A673 (cell line): ENCODE measurements around the gene YEATS2. TPM values are rescaled to one million over a fixed set of nuclear protein-coding genes. Genes with fewer than 3 reads are reported as not detected.

Source experiments
- Bru-seq: library from RNA; stranded (reverse); fragments of 400-500 nt; gene quantifications from one replicate; lab custom pipeline; 2021; lab: Mats Ljungman, UMichigan
- BruChase-seq, 2 experiments: library from RNA; stranded (reverse); fragments of 400-500 nt; gene quantifications; one replicate each; lab custom pipeline; 2021; lab: Mats Ljungman, UMichigan
- BruUV-seq: library from RNA; stranded (reverse); fragments of 400-500 nt; replicated peaks from 2 replicates; lab custom pipeline; 2021; lab: Mats Ljungman, UMichigan
- CTCF ChIA-PET: fragments of 300-600 bp; sonication (Branson Sonifier 250); formaldehyde crosslinking; loops from one replicate; lab custom pipeline; 2022; ENCODE audit warnings: antibody characterized with exemption; lab: Charles Lee
- POLR2A ChIA-PET: fragments of 300-600 bp; sonication (Branson Sonifier 250); formaldehyde crosslinking; loops from one replicate; lab custom pipeline; 2022; ENCODE audit warnings: antibody characterized with exemption; ENCODE audit not compliant: low non-redundant PET; lab: Charles Lee
- DNase-seq: peaks from one replicate; pipeline ENCODE4 v3.0.0-alpha.2; 2015; ENCODE audit warnings: low spot score
- H3K27ac ChIP-seq: fragments of 200-600 bp; sonication (generic); 2 replicates; pipeline ENCODE4 v1.5.1; 2016; ENCODE audit warnings: mixed run types, low read depth, mild to moderate bottlenecking, mixed read lengths, antibody characterized with exemption, low read length; ENCODE audit not compliant: poor library complexity, severe bottlenecking
- H3K27me3 ChIP-seq: fragments of 200-600 bp; sonication (generic); replicated peaks from 2 replicates; pipeline ENCODE4 v1.6.1; 2017; ENCODE audit warnings: mixed run types, low read depth, mild to moderate bottlenecking, mixed read lengths, antibody characterized with exemption, low read length; ENCODE audit not compliant: insufficient read depth, poor library complexity
- H3K36me3 ChIP-seq: fragments of 200-600 bp; sonication (generic); 2 replicates; pipeline ENCODE4 v1.6.1; 2016; ENCODE audit warnings: mixed run types, mild to moderate bottlenecking, mixed read lengths, antibody characterized with exemption, low read length; ENCODE audit not compliant: insufficient read depth, poor library complexity, severe bottlenecking
- H3K4me1 ChIP-seq: fragments of 200-600 bp; sonication (generic); 2 replicates; pipeline ENCODE4 v1.6.1; 2017; ENCODE audit warnings: mixed run types, mild to moderate bottlenecking, mixed read lengths, antibody characterized with exemption, low read length; ENCODE audit not compliant: insufficient read depth, poor library complexity, severe bottlenecking
- H3K4me3 ChIP-seq: fragments of 200-600 bp; sonication (generic); 2 replicates; pipeline ENCODE4 v1.5.1; 2016; ENCODE audit warnings: low read depth, mixed run types, mild to moderate bottlenecking, mixed read lengths, low read length; ENCODE audit not compliant: poor library complexity, severe bottlenecking
- H3K9me3 ChIP-seq: fragments of 200-600 bp; sonication (generic); 2 replicates; pipeline ENCODE4 v1.6.1; 2016; ENCODE audit warnings: mixed run types, low read depth, mild to moderate bottlenecking, mixed read lengths, antibody characterized with exemption, low read length; ENCODE audit not compliant: poor library complexity, severe bottlenecking
- CTCF ChIP-seq: fragments of 300-800, 200-600 bp; sonication (generic); conservative IDR thresholded peaks from 2 replicates; pipeline ENCODE4 v1.5.1; 2017; ENCODE audit warnings: low read depth, mild to moderate bottlenecking, antibody characterized with exemption, low read length, moderate library complexity, mixed read lengths
- EZH2 ChIP-seq: fragments of 200-600 bp; sonication (generic); IDR thresholded peaks from 2 replicates; pipeline ENCODE4 v1.6.1; 2017; ENCODE audit warnings: borderline replicate concordance, low read depth, mild to moderate bottlenecking, mixed read lengths, antibody characterized with exemption, low read length; ENCODE audit not compliant: poor library complexity, severe bottlenecking
- intact Hi-C: fragments of 100-400 bp; cut with micrococcal nuclease; formaldehyde crosslinking; loops from one replicate; pipeline ENCODE4 v1.10.0; 2022; ENCODE audit not compliant: unreplicated experiment
- long read RNA-seq: library from polyadenylated mRNA; stranded (forward); transcript quantifications from one replicate; pipeline ENCODE4 v2.0.0, GENCODE V29; 2022
- total RNA-seq: library from RNA; stranded (reverse); gene quantifications from 2 replicates; pipeline ENCODE4 v1.2.3, GENCODE V29; 2021

Gene YEATS2
- total RNA-seq (39.9 and 40.7 TPM in 2 replicates), Bru-seq, nascent RNA (percentile 90 among the genes with signal in this experiment), BruChase-seq, experiment 1, labeled RNA remaining after a 2-hour chase (percentile 87 among the genes with signal in this experiment), BruChase-seq, experiment 2, labeled RNA remaining after a 6-hour chase (percentile 84 among the genes with signal in this experiment)
- long read RNA-seq, full-length matches to known transcripts = 2 of 18 reads
- long read RNA-seq, partial matches to known transcripts = 9 of 18 reads
- long read RNA-seq, other reads (novel, unspliced or antisense) = 7 of 18 reads

- peak; percentile 80 for DNase-seq
- H3K27me3 ChIP-seq = no peaks in the 10 kb centered on the region
- TF ChIP-seq CTCF = no peak
- no peak for TF ChIP-seq EZH2
- peak within 1 kb of the TSS; percentile 93 for H3K27ac ChIP-seq
- intact Hi-C loops = loop anchor here (5.0 kb wide), 1 partner anchor 60 kb away; the partner anchor contains the start of gene KLHL24
- no peaks in the 10 kb centered on the region for H3K9me3 ChIP-seq
- peak within 1 kb of the TSS; percentile 98 for H3K4me3 ChIP-seq
- H3K4me1 ChIP-seq = no peaks in the 10 kb centered on the region
- BruUV-seq = no TSS peak
- ChIA-PET POLR2A (interaction anchor here (0.6 kb wide), 2 partner anchors 10 to 48 kb away, joined by 3 read pairs; no protein-coding TSS in a partner anchor), CTCF (no interaction called here)
- no peaks in the 10 kb centered on the region for H3K36me3 ChIP-seq
Measured at GRCh38 chr3:183697610-183698317, at the start of gene YEATS2. TSS of gene YEATS2 (plus strand) at chr3:183697797. CDS start at chr3:183715163, 17,366 bp downstream.

- ChIA-PET CTCF (no interaction called here), POLR2A (no interaction called here)
- Histone ChIP-seq H3K27me3 (no peaks in the 10 kb centered on the region), H3K4me1 (no peaks in the 10 kb centered on the region), H3K9me3 (peaks cover 25% of the 10 kb centered on the region), H3K36me3 (peaks cover 3% of the 10 kb centered on the region), H3K27ac (no peak overlapping the region), H3K4me3 (no peak overlapping the region)
- BruUV-seq = no TSS peak
- DNase-seq = no peak
- TF ChIP-seq EZH2 = no peak
- TF ChIP-seq CTCF = no peak
- intact Hi-C loops = no loop called here
Measured at GRCh38 chr3:183650554-183650953, 47.0 kb upstream of the YEATS2 start.

- H3K27me3 ChIP-seq = no peaks in the 10 kb centered on the region
- peak; percentile 23 for DNase-seq
- no TSS peak for BruUV-seq
- H3K27ac ChIP-seq = no peak overlapping the region
- H3K4me3 ChIP-seq = no peak overlapping the region
- H3K36me3 ChIP-seq = peaks cover 3% of the 10 kb centered on the region
- no peaks in the 10 kb centered on the region for H3K4me1 ChIP-seq
- CTCF ChIA-PET = no interaction called here
- peaks cover 25% of the 10 kb centered on the region for H3K9me3 ChIP-seq
- POLR2A ChIA-PET = no interaction called here
- no peak for TF ChIP-seq CTCF
- no peak for TF ChIP-seq EZH2
- intact Hi-C loops = no loop called here
Measured at GRCh38 chr3:183653209-183654064, 44.2 kb upstream of the YEATS2 start.
